Naive thymus-derived CD8-positive, alpha-beta T cell (primary cell): Measurements from ENCODE around the gene CCDC121. TPM values are rescaled to one million over a fixed set of nuclear protein-coding genes. Genes with fewer than 3 reads are reported as not detected.

ENCODE experiments used
- ATAC-seq, 2 donors: fragments of 150-1000 bp; cut with Tn5 transposase in 1 of 2; sonication (Bioruptor Pico), chemical (Tn5 transposase) in 1 of 2; 1 replicate in 1 of 2; 2 replicates in 1 of 2; pipeline ENCODE4 v1.10.0; 2021; ENCODE audit warnings: mild to moderate bottlenecking in 2 of 2, moderate library complexity in 2 of 2
- POLR2A ChIA-PET: fragments of 350-600 bp; sonication (Branson Sonifier 250); formaldehyde crosslinking; loops from one replicate; lab custom pipeline; 2021; ENCODE audit warnings: antibody characterized with exemption; lab: Charles Lee
- DNase-seq, 10 donors: peaks; one replicate each; pipeline versions ENCODE4 v3.0.0 to v3.0.0-alpha.2; 2020 to 2022
- H3K27ac Mint-ChIP-seq, 10 donors: one replicate each; pipeline ENCODE4 v1.8.0; 2020 to 2022; ENCODE audit warnings: mild to moderate bottlenecking in 10 of 10, mixed read lengths in 10 of 10, moderate library complexity in 4 of 10, inconsistent platforms in 1 of 10
- H3K27me3 Mint-ChIP-seq, 5 donors: one replicate each; pipeline ENCODE4 v1.8.0; 2021 to 2022; ENCODE audit warnings: mixed read lengths in 5 of 5
- H3K36me3 Mint-ChIP-seq, 3 donors: one replicate each; pipeline ENCODE4 v1.8.0; 2020 to 2022; ENCODE audit warnings: mixed read lengths in 3 of 3, mild to moderate bottlenecking in 2 of 3, inconsistent platforms in 1 of 3
- H3K4me1 Mint-ChIP-seq, 4 donors: one replicate each; pipeline ENCODE4 v1.8.0; 2021 to 2022; ENCODE audit warnings: mixed read lengths in 4 of 4
- H3K4me3 Mint-ChIP-seq, 10 donors: one replicate each; pipeline ENCODE4 v1.8.0; 2020 to 2022; ENCODE audit warnings: mild to moderate bottlenecking in 10 of 10, mixed read lengths in 10 of 10, moderate library complexity in 6 of 10, inconsistent platforms in 1 of 10
- H3K9me3 Mint-ChIP-seq, 9 donors: one replicate each; pipeline ENCODE4 v1.8.0; 2020 to 2022; ENCODE audit warnings: mixed read lengths in 9 of 9, mild to moderate bottlenecking in 3 of 9, inconsistent platforms in 1 of 9, moderate library complexity in 1 of 9
- polyA plus RNA-seq, 3 donors: library from polyadenylated mRNA; unstranded; fragments of 300-500 nt; fragmentation: Illumina TruSeq; gene quantifications; one replicate each; pipeline ENCODE4 v1.2.3, GENCODE V29; 2021
- total RNA-seq, 8 experiments: library from RNA in 2 of 8; stranded (reverse) in 2 of 8; gene quantifications; one replicate each; pipeline ENCODE4 v1.2.3 and lab custom pipeline; 2021 to 2026

CCDC121 gene
- total RNA-seq (1 to 10 TPM; 1.6 to 1.8 TPM), polyA plus RNA-seq (1 to 10 TPM in 1 of 3 donors, under 1 TPM in 2; 0.38 to 1.8 (median 0.99) TPM), total RNA-seq (lab: John Stamatoyannopoulos, UW) (0.17 to 5.0 (median 1.1) reads per million in 6 experiments)

DNA sequence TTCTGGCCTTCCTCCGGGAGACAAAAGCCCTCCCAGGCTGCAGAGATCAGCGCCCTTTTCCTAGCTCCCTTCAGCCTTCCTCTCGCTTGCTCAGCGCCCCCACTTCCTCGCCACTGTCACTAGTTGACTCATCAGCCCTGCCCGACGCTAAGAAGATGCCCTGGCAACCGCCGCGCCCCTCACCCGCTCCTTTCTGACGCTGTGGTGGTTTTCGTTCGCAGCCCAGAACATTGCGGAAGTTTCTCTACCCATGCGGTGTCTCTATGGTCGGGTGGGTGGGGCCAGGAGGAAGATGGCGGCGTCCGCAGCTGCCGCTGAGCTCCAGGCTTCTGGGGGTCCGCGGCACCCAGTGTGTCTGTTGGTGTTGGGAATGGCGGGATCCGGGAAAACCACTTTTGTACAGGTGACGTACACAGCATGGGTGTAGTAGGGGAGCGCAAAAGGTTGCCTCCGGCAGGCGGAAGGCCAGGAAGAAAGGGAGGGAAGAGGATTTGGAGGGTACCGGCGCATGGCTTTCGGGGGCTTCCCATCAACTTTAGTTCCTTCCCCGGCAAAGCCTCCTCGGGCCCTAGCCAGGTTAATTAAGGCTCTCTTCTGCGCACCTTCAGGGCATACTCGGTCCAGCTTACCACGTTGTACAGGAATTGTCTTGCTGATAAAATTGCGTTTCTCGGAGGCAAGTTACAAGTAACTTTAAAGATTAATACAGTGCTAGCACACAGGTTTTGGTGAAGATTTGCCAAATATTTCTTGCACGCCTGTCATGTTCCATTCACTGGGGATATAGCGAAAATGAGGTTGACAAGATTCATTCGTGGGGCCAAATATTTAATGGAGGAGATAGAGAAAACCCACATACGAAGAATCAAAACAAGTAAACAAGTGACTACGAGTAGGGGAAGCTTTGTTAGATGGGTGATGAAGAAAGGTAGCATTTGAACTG lies at the start of gene CCDC121, which contains the start of gene GPN1:
Gene CCDC121, minus strand, starts transcription at position 246 of the 943 bp plus-strand sequence. CDS start 1,213 bp downstream, outside the sequence.
Gene GPN1, plus strand, starts transcription at position 284 of the 943 bp plus-strand sequence. Its CDS starts 9 bp downstream, at position 293.
- peaks cover 6 to 25% (median 13%) of the 10 kb centered on the region in 4 donors for H3K4me1 Mint-ChIP-seq
- H3K4me3 Mint-ChIP-seq, result no peak within 1 kb of the TSS
- H3K27me3 Mint-ChIP-seq, result no peaks in the 10 kb centered on the region
- peak; percentile 99 to 100 for ATAC-seq
- H3K27ac Mint-ChIP-seq, result peak within 1 kb of the TSS in 3 of 10 donors; percentile 71 to 84 (median 76)
- peak; percentile 84 to 97 (median 94) for DNase-seq
- H3K36me3 Mint-ChIP-seq, result peaks cover 0 to 41% (median 7%) of the 10 kb centered on the region in 3 donors
- POLR2A ChIA-PET, result interaction anchor here (0.6 to 2.1 kb wide), 7 partner anchors 15 to 307 kb away, joined by 3 to 15 read pairs (median 4); partner anchors contain the start of genes PPM1G, SLC4A1AP, SUPT7L and ZNF512
- H3K9me3 Mint-ChIP-seq, result no peaks in the 10 kb centered on the region

DNA sequence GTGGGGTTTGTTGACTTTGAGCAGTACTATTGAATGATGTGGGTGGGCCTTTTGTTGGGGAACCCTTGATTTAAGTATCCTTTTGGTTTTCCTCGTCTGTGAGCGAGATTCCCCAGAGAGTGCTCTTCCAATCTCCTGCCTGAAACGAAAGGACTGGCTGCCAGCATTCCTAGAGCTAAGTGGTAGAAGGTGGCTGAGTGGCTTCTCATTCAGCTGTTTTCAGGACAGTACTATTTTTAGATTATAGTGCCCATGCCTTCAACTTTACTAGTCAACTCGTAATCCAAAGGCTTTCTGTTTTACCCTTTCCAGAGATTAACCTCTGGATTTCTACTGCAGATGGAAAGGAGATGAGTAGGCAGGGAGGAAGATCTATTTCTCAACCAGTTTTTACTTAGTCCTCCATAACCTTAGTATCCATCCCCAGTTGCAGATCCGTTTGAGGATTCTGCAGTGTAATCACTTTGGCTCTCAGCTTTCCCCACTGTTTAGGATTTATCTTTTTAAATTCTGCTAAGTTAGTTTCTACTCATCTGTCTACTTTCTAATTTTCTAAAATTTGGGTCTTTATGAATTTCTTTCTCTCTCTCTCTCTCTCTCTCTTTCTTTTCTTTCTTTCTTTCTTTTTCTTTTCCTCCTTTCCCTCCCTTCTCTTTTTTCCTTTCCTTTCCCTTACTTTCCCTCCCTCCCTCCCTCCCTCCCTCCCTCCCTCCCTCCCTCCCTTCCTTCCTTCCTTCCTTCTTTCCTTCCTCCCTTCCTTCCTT lies 44.1 kb upstream of the CCDC121 start:
- H3K9me3 Mint-ChIP-seq, result no peaks in the 10 kb centered on the region
- no peak overlapping the region for H3K27ac Mint-ChIP-seq
- DNase-seq (no peak), ATAC-seq (no peak)
- H3K27me3 Mint-ChIP-seq, result no peaks in the 10 kb centered on the region
- peaks cover 14 to 87% (median 27%) of the 10 kb centered on the region in 3 donors for H3K36me3 Mint-ChIP-seq
- H3K4me1 Mint-ChIP-seq, result peaks cover 0 to 15% (median 6%) of the 10 kb centered on the region in 4 donors
- POLR2A ChIA-PET, result no interaction called here
- no peak overlapping the region for H3K4me3 Mint-ChIP-seq

GRCh38 chr2:27671235-27671634 lies 42.4 kb upstream of the CCDC121 start:
- Mint-ChIP-seq H3K27me3 (no peaks in the 10 kb centered on the region), H3K27ac (no peak overlapping the region), H3K4me1 (peaks cover 2 to 19% (median 15%) of the 10 kb centered on the region in 4 donors), H3K4me3 (no peak overlapping the region), H3K36me3 (peaks cover 10 to 86% (median 24%) of the 10 kb centered on the region in 3 donors), H3K9me3 (no peaks in the 10 kb centered on the region)
- no peak for DNase-seq
- POLR2A ChIA-PET, result interaction anchor here (0.7 kb wide), 2 partner anchors 547 to 1062 kb away, joined by 3 read pairs; no protein-coding TSS in a partner anchor
- ATAC-seq, result no peak

GRCh38 chr2:27667446-27667845 lies 38.6 kb upstream of the CCDC121 start:
- ATAC-seq, result no peak
- H3K4me1 Mint-ChIP-seq, result peaks cover 9 to 44% (median 38%) of the 10 kb centered on the region in 4 donors
- H3K9me3 Mint-ChIP-seq, result no peaks in the 10 kb centered on the region
- peaks cover 10 to 57% (median 18%) of the 10 kb centered on the region in 3 donors for H3K36me3 Mint-ChIP-seq
- H3K27me3 Mint-ChIP-seq, result no peaks in the 10 kb centered on the region
- POLR2A ChIA-PET, result no interaction called here
- DNase-seq, result no peak
- peak overlapping the region in 1 of 10 donors; percentile 11 for H3K27ac Mint-ChIP-seq
- H3K4me3 Mint-ChIP-seq, result no peak overlapping the region

GRCh38 chr2:27664622-27665363 lies 36.0 kb upstream of the CCDC121 start:
- DNase-seq (no peak), ATAC-seq (no peak)
- H3K36me3 Mint-ChIP-seq, result peaks cover 5 to 52% (median 16%) of the 10 kb centered on the region in 3 donors
- no peaks in the 10 kb centered on the region for H3K9me3 Mint-ChIP-seq
- no peaks in the 10 kb centered on the region for H3K27me3 Mint-ChIP-seq
- peak overlapping the region; percentile 93 to 100 (median 99) for H3K4me3 Mint-ChIP-seq
- H3K27ac Mint-ChIP-seq, result peak overlapping the region in 9 of 10 donors; percentile 98 to 100 (median 100)
- H3K4me1 Mint-ChIP-seq, result peaks cover 16 to 57% (median 49%) of the 10 kb centered on the region in 4 donors
- POLR2A ChIA-PET, result interaction anchor here (1.2 to 1.6 kb wide), 3 partner anchors 19 to 1452 kb away, joined by 3 to 8 read pairs (median 5); no protein-coding TSS in a partner anchor

GRCh38 chr2:27664154-27664574 lies 35.4 kb upstream of the CCDC121 start:
- POLR2A ChIA-PET, result interaction anchor here (0.8 to 1.6 kb wide), 11 partner anchors 16 to 1452 kb away, joined by 3 to 15 read pairs (median 5); partner anchors contain the start of genes CCDC121, GPN1, MRPL33 and NRBP1
- DNase-seq (no peak), ATAC-seq (peak in 1 of 2 donors; percentile 29)
- Mint-ChIP-seq H3K4me3 (peak overlapping the region; percentile 93 to 100 (median 99)), H3K9me3 (no peaks in the 10 kb centered on the region), H3K27me3 (no peaks in the 10 kb centered on the region), H3K36me3 (peaks cover 5 to 53% (median 20%) of the 10 kb centered on the region in 3 donors), H3K4me1 (peaks cover 19 to 61% (median 54%) of the 10 kb centered on the region in 4 donors), H3K27ac (peak overlapping the region; percentile 98 to 100 (median 100))

- ATAC-seq (peak; percentile 81 to 82), DNase-seq (peak; percentile 54 to 93 (median 74))
- Mint-ChIP-seq H3K4me3 (peak within 1 kb of the TSS; percentile 93 to 100 (median 99)), H3K27me3 (no peaks in the 10 kb centered on the region), H3K4me1 (peaks cover 19 to 61% (median 58%) of the 10 kb centered on the region in 4 donors), H3K36me3 (peaks cover 5 to 51% (median 14%) of the 10 kb centered on the region in 3 donors), H3K27ac (peak within 1 kb of the TSS; percentile 98 to 100 (median 100)), H3K9me3 (no peaks in the 10 kb centered on the region)
- POLR2A ChIA-PET, result interaction anchor here (0.7 to 1.6 kb wide), 17 partner anchors 10 to 1453 kb away, joined by 3 to 15 read pairs (median 4); partner anchors contain the start of genes CCDC121, GPN1, MPV17 and MRPL33
Observed at GRCh38 chr2:27663285-27664153, 34.7 kb upstream of the CCDC121 start, which contains the start of the genes SLC4A1AP and SUPT7L. Gene SLC4A1AP, plus strand, starts transcription at chr2:27663889. Its CDS starts 26 bp downstream, at chr2:27663915. Gene SUPT7L, minus strand, starts transcription at chr2:27663614. Its CDS starts 1,422 bp downstream, at chr2:27662192.

GRCh38 chr2:27661371-27661770 lies 32.6 kb upstream of the CCDC121 start:
- H3K27me3 Mint-ChIP-seq, result no peaks in the 10 kb centered on the region
- peak overlapping the region in 8 of 10 donors; percentile 69 to 100 (median 98) for H3K4me3 Mint-ChIP-seq
- DNase-seq, result no peak
- H3K36me3 Mint-ChIP-seq, result peaks cover 5 to 52% (median 13%) of the 10 kb centered on the region in 3 donors
- POLR2A ChIA-PET, result no interaction called here
- no peak for ATAC-seq
- no peaks in the 10 kb centered on the region for H3K9me3 Mint-ChIP-seq
- peaks cover 19 to 59% (median 54%) of the 10 kb centered on the region in 4 donors for H3K4me1 Mint-ChIP-seq
- H3K27ac Mint-ChIP-seq, result peak overlapping the region in 4 of 10 donors; percentile 6 to 87 (median 38)

- Mint-ChIP-seq H3K27me3 (no peaks in the 10 kb centered on the region), H3K4me3 (no peak overlapping the region), H3K27ac (peak overlapping the region in 1 of 10 donors; percentile 34), H3K36me3 (peaks cover 0 to 86% (median 31%) of the 10 kb centered on the region in 3 donors), H3K4me1 (peaks cover 11 to 22% (median 15%) of the 10 kb centered on the region in 4 donors), H3K9me3 (no peaks in the 10 kb centered on the region)
- POLR2A ChIA-PET, result no interaction called here
- ATAC-seq (no peak), DNase-seq (no peak)
Observed at GRCh38 chr2:27655155-27655951, 26.5 kb upstream of the CCDC121 start.
